ENCODE data around the gene LHCGR.
"Not testable (repeated sequence)": the region's sequence is repeated elsewhere in the genome, so short reads cannot be mapped to it uniquely, and the experiment has no call there.

LHCGR gene

DNA sequence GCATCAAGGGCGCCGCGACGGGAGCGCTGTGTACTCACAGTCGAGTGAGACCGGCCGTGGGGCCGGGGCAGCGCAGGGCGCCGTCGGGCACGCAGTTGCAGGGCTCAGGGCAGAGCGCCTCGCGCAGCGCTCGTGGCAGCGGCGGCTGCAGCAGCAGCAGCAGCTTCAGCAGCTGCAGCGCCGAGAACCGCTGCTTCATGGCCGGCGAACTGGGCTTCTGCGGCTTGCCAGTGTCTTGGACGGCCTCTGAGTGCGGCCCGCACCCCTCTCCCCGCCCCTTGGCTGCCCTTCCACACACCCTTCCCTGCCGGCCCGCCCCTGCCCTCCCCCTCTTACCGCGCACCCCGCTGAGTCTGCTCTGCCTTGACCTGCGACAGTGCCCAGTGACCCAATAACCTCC, at the start of gene LHCGR:
LHCGR (minus strand) TSS at position 252 of the 400 bp plus-strand sequence; CDS start at position 199, 53 bp downstream.
- no peak for DNase-seq

DNA sequence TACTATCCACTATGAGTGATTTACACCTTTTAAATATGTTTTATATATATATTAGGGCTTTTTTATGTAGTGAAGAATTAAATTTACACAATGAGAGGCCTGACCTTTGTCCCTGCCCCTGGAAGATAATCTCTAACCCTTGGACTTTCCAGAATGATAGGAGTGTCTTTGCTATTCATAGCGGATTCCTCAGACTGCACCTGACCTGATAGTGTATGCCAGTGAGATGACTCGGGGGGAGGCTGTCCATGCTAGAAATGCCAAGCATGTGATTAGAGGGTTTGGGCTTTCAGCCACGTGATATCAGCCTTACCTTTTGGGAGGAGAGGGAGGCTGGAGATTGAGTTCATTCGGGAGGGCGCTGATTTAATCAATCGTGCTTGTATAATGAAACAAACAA, 44.1 kb upstream of the LHCGR start:
- no peak for DNase-seq

- no peak for DNase-seq
Observed at GRCh38 chr2:48795065-48795464, 39.5 kb upstream of the LHCGR start.

DNA sequence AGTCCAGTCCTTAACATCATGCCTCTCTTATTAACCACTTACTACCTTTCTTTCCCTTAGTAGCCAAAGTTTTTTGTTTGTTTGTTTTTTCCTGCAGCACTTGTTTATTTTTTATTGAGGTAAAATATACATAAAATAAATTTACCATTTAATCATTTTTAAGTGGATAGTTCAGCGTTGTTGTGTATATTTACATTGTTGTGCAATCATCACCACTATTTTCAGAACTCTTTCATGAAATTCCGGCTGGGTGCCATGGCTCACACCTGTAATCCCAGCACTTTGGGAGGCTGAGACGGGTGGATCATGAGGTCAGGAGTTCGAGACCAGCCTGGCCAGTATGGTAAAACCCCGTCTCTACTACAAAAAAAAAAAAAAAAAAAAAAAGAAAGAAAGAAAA, 38.1 kb upstream of the LHCGR start:
- no peak for DNase-seq

- no peak for DNase-seq
Observed at GRCh38 chr2:48792030-48792429, 36.5 kb upstream of the LHCGR start.

GRCh38 chr2:48790407-48791170, 35.1 kb upstream of the LHCGR start:
- DNase-seq, result no peak

- DNase-seq, result no peak
Observed at GRCh38 chr2:48787580-48787979, 32.1 kb upstream of the LHCGR start.

GRCh38 chr2:48781366-48781765, 25.8 kb upstream of the LHCGR start:
- DNase-seq, result no peak

- DNase-seq, result no peak
Observed at GRCh38 chr2:48779019-48779716, 23.6 kb upstream of the LHCGR start.

DNA sequence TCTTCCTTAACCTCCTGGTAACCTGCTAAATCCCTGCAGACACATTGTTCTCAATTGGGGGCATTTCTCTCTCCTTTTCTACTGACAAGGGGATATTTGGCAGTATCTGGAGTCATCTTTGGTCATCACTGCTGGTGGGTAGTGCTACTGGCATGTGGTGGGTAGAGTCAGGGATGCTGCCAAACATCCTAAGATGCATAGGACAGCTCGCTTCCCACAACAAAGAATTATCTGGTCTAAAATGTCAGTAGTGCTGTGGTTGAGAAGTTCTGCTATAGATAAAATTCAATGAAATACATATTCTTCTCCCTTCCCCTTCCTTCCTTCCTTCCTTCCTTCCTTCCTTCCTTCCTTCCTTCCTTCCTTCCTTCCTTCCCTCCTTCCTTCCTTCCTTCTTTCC, 18.7 kb upstream of the LHCGR start:
- DNase-seq, result no peak

DNA sequence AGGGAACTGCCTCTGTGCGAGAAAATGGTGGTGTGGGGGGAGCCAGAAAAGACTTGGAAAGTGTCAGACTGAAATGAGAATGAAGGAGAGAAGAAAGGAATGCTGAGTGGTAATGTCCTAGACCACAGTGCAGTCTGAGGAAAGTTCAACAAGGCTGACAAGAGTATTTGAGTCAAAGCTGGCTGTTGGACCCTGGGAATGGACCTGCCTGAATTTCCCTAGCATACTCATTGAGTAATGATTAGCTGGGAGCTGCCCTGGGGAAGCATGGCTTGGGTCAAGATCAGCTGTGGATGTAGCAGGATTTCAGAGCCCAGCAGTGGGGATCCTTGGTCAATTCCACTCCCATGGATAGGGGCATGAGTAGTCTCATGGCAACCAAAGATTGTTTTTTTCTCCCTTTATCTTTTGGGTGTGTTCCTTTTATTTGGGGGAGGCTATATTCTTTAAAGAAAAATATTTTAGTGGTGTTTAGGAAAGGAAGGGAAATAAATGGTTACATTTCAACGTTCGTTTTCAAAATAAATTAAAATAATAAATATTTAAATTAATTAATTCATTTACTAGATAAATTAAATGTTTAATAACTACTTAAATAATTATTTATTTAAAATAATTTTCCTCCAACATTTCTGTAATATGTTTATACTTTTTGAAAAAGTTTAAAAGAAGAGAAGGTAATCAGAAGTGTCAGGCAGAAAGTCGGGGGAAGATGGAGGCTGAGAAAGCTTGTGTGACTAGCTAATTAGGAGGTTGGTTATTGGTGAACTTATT, 15.9 kb upstream of the LHCGR start:
- DNase-seq, result no peak

DNA sequence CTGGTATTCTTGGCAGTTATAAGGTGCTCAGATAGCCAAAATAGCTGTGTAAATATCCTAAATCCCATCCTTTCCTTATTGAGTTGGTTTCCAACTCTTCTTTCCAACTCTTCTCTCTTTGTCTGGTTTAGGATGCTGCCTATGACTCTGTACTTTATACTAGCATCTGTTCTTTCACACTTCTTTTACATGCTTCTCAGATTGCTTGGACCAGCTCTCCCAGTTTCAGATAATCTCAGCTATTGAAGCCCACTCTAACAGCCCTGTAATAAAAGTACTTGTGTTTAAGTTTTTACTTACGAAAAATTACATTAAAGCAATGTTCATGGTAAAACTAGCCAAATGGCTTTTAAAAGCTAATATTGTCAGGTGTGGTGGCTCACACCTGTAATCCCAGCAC, 14.7 kb upstream of the LHCGR start:
- no peak for DNase-seq

DNA sequence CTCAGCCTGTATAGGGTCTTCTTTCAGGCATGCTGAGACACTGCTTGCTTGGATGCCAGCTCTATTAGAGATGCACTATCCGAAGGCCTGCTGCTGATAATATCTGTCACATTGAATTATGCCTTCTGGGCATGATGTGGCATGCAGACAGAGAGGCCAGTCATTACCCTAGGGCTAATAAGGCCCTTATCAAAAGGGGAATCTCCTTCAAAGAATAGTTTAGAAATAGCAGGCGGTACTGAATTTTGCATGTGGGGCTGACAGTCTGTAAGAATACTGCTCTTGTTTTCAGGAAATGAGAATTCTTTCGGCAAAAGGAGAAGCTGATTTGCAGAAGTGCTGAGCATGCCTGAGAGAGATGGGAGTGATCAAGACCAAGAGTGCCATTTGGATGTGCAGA, 13.1 kb upstream of the LHCGR start:
- no peak for DNase-seq

DNA sequence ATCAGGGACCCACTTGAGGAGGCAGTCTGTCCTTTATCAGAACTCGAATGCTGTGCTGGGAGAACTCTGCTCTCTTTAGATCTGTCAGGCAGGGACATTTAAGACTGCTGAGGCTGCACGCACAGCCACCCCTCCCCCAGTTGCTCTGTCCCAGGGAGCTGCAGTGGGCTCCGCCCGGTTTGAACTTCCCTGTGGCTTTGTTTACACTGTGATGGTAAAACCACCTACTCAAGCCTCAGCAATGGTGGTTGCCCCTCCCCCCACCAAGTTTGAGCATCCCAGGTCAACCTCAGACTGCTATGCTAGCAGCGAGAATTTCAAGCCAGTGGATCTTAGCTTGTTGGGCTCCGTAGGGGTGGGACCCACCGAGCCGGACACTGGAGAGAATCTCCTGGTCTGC, 11.8 kb upstream of the LHCGR start:
- no peak for DNase-seq

- no peak for DNase-seq
Observed at GRCh38 chr2:48760826-48761225, 5.3 kb upstream of the LHCGR start.

DNA sequence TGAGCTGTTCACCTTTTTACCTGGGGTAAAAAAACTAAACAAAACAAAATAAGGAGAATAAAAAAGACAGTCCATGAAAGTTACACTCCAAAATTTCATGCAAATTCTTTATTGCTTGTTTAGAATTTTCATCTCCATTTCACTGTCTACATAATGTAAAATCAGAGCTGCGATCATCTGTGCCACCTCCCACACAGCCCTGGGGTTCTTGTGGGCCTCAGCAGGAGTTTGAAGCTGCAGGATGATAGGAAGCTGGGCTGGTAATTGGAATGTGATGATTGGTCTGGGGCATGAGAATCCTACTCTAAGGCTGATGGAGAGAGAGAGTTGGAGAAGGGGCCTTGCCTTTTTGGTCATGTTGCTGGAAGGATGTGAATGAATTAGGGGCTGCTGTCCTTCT, 4.2 kb upstream of the LHCGR start:
- no peak for DNase-seq

DNA sequence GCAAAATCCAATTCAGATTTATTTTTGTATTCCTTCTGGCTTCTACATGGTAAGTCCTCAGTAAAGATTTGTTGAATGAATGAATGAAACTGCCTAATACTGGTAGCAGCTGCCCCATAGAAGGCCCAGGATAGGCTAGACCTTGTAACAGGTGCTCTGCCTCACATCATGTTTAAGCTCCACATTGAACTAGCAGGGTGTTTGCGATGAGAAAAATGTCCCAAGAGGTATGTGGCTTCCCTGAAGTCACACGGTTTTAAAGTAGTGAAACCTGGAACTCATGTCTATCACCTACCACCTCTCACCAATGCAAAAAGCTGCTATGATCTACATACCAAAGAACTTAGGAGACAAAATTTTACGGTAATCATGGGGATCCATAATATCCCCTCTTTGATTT, 765 bp upstream of the LHCGR start:
- no peak for DNase-seq

GRCh38 chr2:48754874-48755273, 650 bp downstream of the LHCGR start:
- no peak for DNase-seq

GRCh38 chr2:48753228-48753627, 2.3 kb downstream of the LHCGR start:
- DNase-seq, result no peak

DNA sequence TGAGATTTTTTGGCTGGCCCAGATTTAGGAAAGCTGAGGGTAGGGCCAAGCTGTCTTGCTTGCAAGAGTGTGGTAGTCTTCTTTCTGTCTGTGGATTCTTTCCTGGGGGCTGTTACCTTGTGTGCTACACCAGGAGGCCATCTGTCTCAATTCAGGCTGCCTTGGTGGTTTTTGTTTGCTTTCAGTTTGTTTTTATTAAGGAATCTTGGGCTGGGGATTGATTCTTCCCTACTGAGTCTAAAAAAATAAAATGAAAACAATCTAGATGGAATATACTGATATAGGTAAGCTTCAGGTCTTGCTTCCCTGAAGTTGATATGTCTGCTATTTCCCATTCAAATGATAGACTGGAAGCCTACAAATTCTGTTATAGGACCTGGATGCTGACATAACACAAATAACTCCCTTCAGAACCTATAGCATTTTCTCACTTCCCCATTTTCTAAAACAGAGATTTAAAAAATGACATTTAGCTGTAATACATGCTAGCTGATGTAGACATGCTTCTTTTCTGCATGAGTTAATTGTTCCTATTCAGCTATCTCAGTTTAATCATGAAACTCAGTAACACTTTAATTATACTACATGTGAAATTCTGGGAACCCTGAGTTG, 5.3 kb downstream of the LHCGR start:
- no peak for DNase-seq

DNA sequence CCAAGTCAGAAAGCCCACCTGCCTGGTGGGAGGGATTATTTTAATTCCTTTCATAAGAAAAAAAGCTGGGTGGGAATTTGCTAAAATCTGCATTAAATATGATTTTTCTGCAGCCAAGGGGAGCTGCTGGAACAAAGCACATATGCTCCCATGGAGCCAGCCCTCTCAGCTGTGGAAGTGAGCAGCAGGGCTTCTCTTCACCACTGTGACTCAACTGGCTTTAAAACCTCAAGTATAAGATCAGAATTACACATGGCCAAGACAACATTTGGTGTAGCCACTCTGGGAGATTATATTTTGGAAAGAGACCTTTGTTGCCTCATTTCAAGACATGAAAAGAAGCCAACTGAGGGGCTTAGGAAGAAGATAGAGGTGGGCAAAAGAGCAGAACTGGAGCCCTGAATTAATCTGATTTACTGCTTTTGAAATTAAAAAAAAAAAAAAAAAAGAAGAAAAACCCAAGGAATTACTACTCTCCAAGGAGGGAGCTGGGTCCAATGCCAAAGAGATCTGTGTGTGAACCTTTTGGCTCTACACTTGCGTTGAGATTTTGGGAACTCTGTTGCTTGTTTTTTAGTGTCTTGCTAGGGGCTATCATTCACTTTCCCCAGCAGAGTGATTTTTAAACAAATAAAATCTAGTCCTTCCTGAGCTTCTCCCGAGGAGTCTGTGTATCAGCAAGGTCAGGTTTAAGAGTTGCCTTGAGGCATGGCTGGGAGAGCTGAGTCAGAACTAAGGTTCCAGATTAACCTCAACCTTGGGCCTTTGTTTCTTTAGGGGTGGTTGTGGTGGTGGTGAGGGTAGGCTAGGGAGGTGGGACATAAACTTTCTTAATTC, 6.0 kb downstream of the LHCGR start:
- DNase-seq, result no peak

DNA sequence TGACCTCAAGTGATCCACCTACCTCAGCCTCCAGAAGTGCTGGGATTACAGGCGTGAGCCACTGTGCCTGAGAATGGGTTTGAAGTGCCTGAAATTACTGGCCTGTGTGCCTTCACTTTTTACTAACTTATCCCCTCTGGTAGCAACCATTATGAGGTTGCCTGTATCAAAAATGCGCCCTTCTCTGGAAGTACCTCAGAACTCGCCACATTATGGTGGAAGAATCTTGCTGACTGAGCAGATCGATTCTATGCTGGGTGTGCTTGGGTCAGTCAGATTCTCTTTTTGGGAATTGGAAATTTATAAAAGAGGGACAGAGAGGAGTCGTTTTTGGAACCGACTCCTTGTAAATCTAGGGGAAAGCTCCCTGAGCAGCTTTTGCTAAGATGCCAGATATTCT, 8.2 kb downstream of the LHCGR start:
- no peak for DNase-seq

DNA sequence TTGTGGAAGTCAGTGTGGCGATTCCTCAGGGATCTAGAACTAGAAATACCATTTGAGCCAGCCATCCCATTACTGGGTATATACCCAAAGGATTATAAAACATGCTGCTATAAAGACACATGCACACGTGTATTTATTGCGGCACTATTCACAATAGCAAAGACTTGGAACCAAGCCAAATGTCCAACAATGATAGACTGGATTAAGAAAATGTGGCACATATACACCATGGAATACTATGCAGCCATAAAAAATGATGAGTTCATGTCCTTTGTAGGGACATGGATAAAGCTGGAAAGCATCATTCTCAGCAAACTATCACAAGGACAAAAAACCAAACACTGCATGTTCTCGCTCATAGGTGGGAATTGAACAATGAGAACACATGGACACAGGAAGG, 16.3 kb downstream of the LHCGR start:
- not testable (repeated sequence) for DNase-seq
